ENCODE data around the gene NPAS2.

DNA sequence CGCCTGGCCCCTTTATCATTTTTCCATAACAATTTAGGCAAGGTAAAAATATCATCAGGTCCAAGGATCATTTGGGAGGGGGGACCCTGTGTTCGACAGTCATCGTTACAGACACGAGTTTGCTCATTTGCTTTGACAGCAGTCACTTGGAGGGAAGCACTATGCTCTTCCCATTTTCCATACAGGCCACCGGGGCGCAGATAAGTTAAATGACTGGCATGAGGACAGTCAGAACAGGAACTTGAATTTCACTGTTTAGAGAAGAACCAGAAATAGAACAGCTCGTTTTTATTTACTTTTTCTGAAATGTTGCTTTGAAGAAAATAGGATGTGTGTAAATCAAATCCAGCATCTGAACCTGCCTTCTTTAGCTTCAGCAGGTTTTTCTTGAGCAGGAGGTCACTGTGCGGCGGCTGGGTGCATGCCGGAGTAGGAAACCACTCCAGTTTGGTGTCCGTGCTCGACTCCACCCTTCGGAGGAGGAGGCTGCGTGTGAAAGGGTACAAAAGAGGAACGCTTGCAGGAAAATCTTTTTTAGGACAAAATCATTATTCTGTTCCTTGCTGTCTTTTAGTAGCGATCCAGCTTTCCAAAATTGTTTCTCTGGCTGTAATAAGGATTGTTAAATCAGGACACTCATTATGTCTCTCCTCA is 15.2 kb downstream of the NPAS2 start:
- TF ChIP-seq, protein P1, sequence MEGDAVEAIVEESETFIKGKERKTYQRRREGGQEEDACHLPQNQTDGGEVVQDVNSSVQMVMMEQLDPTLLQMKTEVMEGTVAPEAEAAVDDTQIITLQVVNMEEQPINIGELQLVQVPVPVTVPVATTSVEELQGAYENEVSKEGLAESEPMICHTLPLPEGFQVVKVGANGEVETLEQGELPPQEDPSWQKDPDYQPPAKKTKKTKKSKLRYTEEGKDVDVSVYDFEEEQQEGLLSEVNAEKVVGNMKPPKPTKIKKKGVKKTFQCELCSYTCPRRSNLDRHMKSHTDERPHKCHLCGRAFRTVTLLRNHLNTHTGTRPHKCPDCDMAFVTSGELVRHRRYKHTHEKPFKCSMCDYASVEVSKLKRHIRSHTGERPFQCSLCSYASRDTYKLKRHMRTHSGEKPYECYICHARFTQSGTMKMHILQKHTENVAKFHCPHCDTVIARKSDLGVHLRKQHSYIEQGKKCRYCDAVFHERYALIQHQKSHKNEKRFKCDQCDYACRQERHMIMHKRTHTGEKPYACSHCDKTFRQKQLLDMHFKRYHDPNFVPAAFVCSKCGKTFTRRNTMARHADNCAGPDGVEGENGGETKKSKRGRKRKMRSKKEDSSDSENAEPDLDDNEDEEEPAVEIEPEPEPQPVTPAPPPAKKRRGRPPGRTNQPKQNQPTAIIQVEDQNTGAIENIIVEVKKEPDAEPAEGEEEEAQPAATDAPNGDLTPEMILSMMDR (conservative IDR thresholded peaks at IDR 0.05): no peak
- TF ChIP-seq ZFX (IDR thresholded peaks at IDR 0.05): no peak

All from C4-2B (cell line).